NT2/D1 (cell line): ENCODE data around the gene PLEKHD1.

Experiments used
- DNase-seq: peaks from one replicate; pipeline ENCODE4 v3.0.0-alpha.2; 2011; ENCODE audit warnings: low read depth, low spot score
- H3K27me3 ChIP-seq: 2 replicates; pipeline ENCODE4 v1.6.0; 2011; ENCODE audit warnings: mild to moderate bottlenecking; ENCODE audit not compliant: insufficient read length, insufficient read depth
- H3K36me3 ChIP-seq: 2 replicates; pipeline ENCODE4 v1.6.1; 2011; ENCODE audit warnings: mild to moderate bottlenecking, low read length, mixed read lengths; ENCODE audit not compliant: insufficient read depth, insufficient read length
- H3K4me1 ChIP-seq: 2 replicates; pipeline ENCODE4 v1.5.1; 2011; ENCODE audit not compliant: insufficient read depth, insufficient read length
- H3K4me3 ChIP-seq: 2 replicates; pipeline ENCODE4 v1.5.1; 2011; ENCODE audit warnings: low read depth; ENCODE audit not compliant: insufficient read length
- H3K9ac ChIP-seq: 2 replicates; pipeline ENCODE4 v1.6.0; 2011; ENCODE audit warnings: low read depth; ENCODE audit not compliant: insufficient read length
- H3K9me3 ChIP-seq: 2 replicates; pipeline ENCODE4 v1.5.1; 2011; ENCODE audit warnings: mild to moderate bottlenecking, low read length; ENCODE audit not compliant: insufficient read depth
- SUZ12 ChIP-seq: IDR thresholded peaks from 2 replicates; pipeline ENCODE4 v1.6.1; 2011; ENCODE audit not compliant: insufficient read length, insufficient read depth; ENCODE audit errors: extremely low read depth
- YY1 ChIP-seq: IDR thresholded peaks from 2 replicates; pipeline ENCODE4 v1.6.1; 2011; ENCODE audit not compliant: insufficient read length, insufficient read depth
- ZNF274 ChIP-seq: IDR thresholded peaks from 2 replicates; pipeline ENCODE4 v1.6.1; 2011; ENCODE audit warnings: mild to moderate bottlenecking, low read depth, low read length

PLEKHD1 gene

DNA sequence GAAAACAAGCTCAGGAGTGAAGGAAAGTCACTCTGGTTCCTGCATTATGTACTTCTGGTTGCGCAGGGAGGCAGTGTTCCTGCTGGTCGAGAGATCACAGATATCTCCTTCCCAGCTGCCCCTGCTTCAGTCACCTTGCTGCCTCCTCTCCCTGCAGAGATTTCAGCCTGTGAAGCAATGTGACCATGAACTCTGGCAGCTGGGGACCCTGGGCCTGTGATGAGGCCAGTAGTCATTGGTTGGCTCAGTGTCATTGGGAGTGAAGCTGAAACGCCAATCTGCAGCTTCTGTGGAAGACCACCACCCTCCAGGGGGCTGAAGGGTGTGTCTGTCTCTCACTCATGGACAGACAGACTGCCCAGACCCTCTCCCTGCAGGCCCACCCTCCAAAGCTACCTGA lies 45.0 kb downstream of the PLEKHD1 start:
- Histone ChIP-seq H3K4me1 (peaks cover 4% of the 10 kb centered on the region), H3K9me3 (no peaks in the 10 kb centered on the region), H3K4me3 (no peak overlapping the region), H3K36me3 (no peaks in the 10 kb centered on the region), H3K27me3 (no peaks in the 10 kb centered on the region), H3K9ac (no peak overlapping the region)
- no peak for DNase-seq
- no peak for TF ChIP-seq ZNF274
- TF ChIP-seq YY1, result no peak
- no peak for TF ChIP-seq SUZ12

DNA sequence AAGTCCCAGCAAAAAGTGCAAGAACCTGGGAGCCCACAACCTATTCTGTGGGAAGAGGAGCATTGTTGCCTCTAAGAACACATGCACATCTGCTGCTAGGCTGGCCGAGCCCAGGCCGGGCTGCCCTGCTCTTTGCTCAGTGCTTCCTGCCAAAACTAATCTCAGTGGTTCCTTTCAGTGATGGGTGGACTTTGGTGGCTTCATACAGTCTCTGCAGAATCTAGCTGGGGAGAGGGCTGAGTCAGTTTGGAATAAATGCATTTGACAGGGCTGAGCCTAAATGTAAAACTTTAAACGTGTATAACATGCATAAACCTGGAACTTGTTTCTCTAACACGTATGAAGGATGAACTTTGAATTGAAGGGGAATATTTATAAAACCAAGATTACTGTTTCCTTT lies 45.6 kb downstream of the PLEKHD1 start:
- Histone ChIP-seq H3K36me3 (no peaks in the 10 kb centered on the region), H3K4me1 (peaks cover 4% of the 10 kb centered on the region), H3K4me3 (no peak overlapping the region), H3K27me3 (no peaks in the 10 kb centered on the region), H3K9ac (no peak overlapping the region), H3K9me3 (no peaks in the 10 kb centered on the region)
- no peak for DNase-seq
- TF ChIP-seq ZNF274 (no peak), SUZ12 (no peak), YY1 (no peak)

DNA sequence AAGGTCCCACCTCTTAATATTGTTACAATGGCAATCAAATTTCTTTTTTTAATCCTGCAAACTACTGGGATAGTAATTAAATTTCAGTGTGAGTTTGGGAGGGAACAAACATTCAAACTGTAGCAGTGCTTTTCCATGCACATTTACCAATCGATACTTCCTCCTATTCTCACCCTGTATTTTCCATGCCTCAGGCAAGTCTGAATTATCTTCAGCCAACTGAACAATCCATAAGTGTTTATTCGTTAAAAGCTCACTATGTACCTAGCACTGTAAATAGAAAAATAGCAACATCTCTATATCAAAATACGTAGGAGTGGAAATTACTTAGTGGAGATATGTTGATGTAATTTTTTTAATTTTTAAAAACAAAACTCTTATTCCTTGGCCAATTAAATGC lies 46.6 kb downstream of the PLEKHD1 start:
- no peaks in the 10 kb centered on the region for H3K27me3 ChIP-seq
- no peak overlapping the region for H3K9ac ChIP-seq
- peaks cover 4% of the 10 kb centered on the region for H3K4me1 ChIP-seq
- no peak overlapping the region for H3K4me3 ChIP-seq
- TF ChIP-seq YY1 (no peak), SUZ12 (no peak), ZNF274 (no peak)
- H3K9me3 ChIP-seq, result no peaks in the 10 kb centered on the region
- H3K36me3 ChIP-seq, result no peaks in the 10 kb centered on the region
- no peak for DNase-seq

DNA sequence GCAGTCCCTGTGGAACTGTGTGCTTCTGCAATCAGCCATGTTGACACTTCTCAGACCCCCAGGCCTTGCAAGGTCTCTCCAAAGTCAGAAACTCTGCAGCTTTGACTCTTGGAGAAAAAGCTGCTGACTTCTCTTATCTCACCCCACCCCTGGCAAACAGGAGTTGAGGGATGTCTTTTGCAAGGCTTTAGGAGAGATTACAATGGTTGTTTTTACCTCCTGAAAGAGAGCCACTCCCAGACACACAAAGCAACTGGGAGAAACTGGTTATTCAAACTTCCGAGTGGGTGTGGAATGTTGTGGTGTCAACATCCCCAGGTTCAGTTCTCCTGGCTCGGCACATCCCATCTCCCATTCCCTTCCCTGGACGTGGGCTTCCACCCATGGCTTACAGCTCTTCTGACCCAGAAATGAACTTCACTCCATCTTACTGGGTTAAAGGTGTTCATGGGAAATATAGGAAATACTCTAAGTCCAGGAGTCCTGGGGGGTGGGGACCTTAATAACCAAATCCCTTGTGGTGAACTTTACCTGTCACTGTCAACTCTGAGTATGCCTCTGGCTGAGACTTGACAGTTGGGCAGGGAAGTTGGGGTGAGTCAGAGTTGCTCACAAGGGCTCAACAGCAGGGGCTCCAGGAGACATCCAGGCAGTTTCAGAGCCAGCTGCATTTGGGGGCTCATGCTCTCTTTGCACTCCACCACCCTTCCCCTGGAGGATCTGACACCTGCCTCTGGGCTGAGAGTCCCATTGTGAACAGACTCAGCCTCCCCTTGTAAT lies 48.2 kb downstream of the PLEKHD1 start:
- no peaks in the 10 kb centered on the region for H3K36me3 ChIP-seq
- DNase-seq, result no peak
- peaks cover 3% of the 10 kb centered on the region for H3K4me1 ChIP-seq
- H3K9me3 ChIP-seq, result no peaks in the 10 kb centered on the region
- TF ChIP-seq SUZ12 (no peak), ZNF274 (no peak), YY1 (no peak)
- no peak overlapping the region for H3K4me3 ChIP-seq
- no peaks in the 10 kb centered on the region for H3K27me3 ChIP-seq
- no peak overlapping the region for H3K9ac ChIP-seq

GRCh38 chr14:69535230-69535848 lies 50.8 kb downstream of the PLEKHD1 start:
- no peaks in the 10 kb centered on the region for H3K4me1 ChIP-seq
- no peaks in the 10 kb centered on the region for H3K9me3 ChIP-seq
- no peak for DNase-seq
- TF ChIP-seq SUZ12, result no peak
- no peak for TF ChIP-seq ZNF274
- no peak for TF ChIP-seq YY1
- no peaks in the 10 kb centered on the region for H3K27me3 ChIP-seq
- H3K4me3 ChIP-seq, result no peak overlapping the region
- H3K36me3 ChIP-seq, result no peaks in the 10 kb centered on the region
- H3K9ac ChIP-seq, result no peak overlapping the region

DNA sequence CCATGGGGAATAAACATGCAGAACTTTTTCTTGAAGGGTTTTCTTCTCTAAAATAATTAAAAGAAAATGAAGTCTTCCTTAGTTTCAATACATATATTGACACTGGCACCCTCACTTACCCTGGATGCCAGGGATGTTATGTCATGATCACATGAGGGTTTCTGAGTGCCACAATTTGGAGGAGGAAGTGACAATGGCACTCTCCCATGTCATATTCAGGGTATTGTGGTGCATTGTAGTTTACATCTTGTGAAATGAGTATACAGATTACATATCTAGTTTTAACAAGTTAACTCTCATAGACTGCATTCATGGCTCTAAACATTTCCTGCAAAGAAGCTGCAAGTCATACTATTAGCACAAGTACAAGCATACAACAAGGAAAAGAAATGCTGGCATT lies 52.4 kb downstream of the PLEKHD1 start:
- H3K4me1 ChIP-seq, result no peaks in the 10 kb centered on the region
- no peak for TF ChIP-seq YY1
- no peak overlapping the region for H3K4me3 ChIP-seq
- H3K9me3 ChIP-seq, result no peaks in the 10 kb centered on the region; the same call in 1 of the 2 replicates
- no peak for DNase-seq
- H3K36me3 ChIP-seq, result no peaks in the 10 kb centered on the region
- no peaks in the 10 kb centered on the region for H3K27me3 ChIP-seq
- H3K9ac ChIP-seq, result no peak overlapping the region

GRCh38 chr14:69537900-69538299 lies 53.4 kb downstream of the PLEKHD1 start:
- TF ChIP-seq YY1 (no peak), ZNF274 (no peak), SUZ12 (no peak)
- Histone ChIP-seq H3K9me3 (no peaks in the 10 kb centered on the region; the same call in 1 of the 2 replicates), H3K27me3 (no peaks in the 10 kb centered on the region), H3K36me3 (no peaks in the 10 kb centered on the region), H3K4me1 (no peaks in the 10 kb centered on the region), H3K9ac (no peak overlapping the region), H3K4me3 (no peak overlapping the region)
- no peak for DNase-seq
